BLaER1 treated with 17β-estradiol and CSF1 and Interleukin-3, amounts not matched to agents 10 nM and 100 nM (cell line): ENCODE data around the gene SETD1B.
A peak's percentile ranks its signal among the peaks of the same experiment; 100 is the strongest.

ENCODE experiments used
- H3K27ac ChIP-seq, 11 experiments: shearing (Covaris generic); formaldehyde crosslinking; 2 replicates each; pipeline ENCODE4 v1.8.1; 2022
- H3K27me3 ChIP-seq, 11 experiments: shearing (Covaris generic); formaldehyde crosslinking; 2 replicates each; pipeline ENCODE4 v1.8.1; 2022
- H3K36me3 ChIP-seq, 11 experiments: shearing (Covaris generic); formaldehyde crosslinking; 2 replicates each; pipeline ENCODE4 v1.8.1; 2022
- H3K4me1 ChIP-seq, 10 experiments: shearing (Covaris generic); formaldehyde crosslinking; 2 replicates each; pipeline ENCODE4 v1.8.1; 2022
- H3K4me2 ChIP-seq, 11 experiments: shearing (Covaris generic); formaldehyde crosslinking; 2 replicates each; pipeline ENCODE4 v1.8.1; 2022
- H3K4me3 ChIP-seq, 10 experiments: shearing (Covaris generic); formaldehyde crosslinking; 2 replicates each; pipeline ENCODE4 v1.8.1; 2022
- H3K9ac ChIP-seq, 11 experiments: shearing (Covaris generic); formaldehyde crosslinking; 2 replicates each; pipeline ENCODE4 v1.8.1; 2022
- H3K9me3 ChIP-seq, 11 experiments: shearing (Covaris generic); formaldehyde crosslinking; replicated peaks in 1 of 11; 2 replicates each; pipeline ENCODE4 v1.8.1; 2022
- H4K20me1 ChIP-seq, 11 experiments: shearing (Covaris generic); formaldehyde crosslinking; 2 replicates each; pipeline ENCODE4 v1.8.1; 2022
- Cebpa-rat ChIP-seq, 11 experiments: shearing (Covaris generic); IDR thresholded peaks; 2 replicates each; pipeline ENCODE4 v1.8.1; 2022

Gene SETD1B

DNA sequence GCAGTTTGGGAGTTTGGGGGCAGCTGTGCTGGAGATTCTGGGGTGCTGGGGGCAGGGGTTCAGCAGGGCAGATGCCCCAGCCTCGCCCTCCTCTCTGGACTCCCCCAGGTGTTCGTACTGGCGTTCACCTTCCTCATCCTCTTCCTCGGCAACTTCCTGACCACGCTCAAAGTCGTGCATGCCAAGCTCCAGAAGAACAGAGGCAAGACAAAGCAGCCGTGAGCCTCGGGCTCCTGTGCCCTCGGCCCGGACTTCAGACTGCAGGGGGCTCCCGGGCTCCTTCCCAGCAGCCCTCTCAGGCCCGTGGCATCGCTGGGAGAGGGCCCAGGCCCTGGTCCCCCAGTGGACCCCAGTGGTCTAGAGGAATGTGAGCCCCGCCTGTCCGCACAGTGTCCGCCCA lies 28.3 kb upstream of the SETD1B start:
- H3K4me1 ChIP-seq: peaks cover 17 to 58% (median 52%) of the 10 kb centered on the region in 10 experiments; a peak in 18 of 20 replicates
- H3K36me3 ChIP-seq: peaks cover 21 to 37% (median 28%) of the 10 kb centered on the region in 11 experiments
- no peak overlapping the region for H3K4me3 ChIP-seq
- H4K20me1 ChIP-seq: peaks cover 0 to 22% (median under 1%) of the 10 kb centered on the region in 11 experiments; a peak in 8 of 22 replicates
- peak overlapping the region in 8 of 11 experiments; percentile 7 to 62 (median 38); a peak in 12 of 22 replicates for H3K9ac ChIP-seq
- no peaks in the 10 kb centered on the region for H3K9me3 ChIP-seq
- TF ChIP-seq Cebpa-rat (IDR thresholded peaks at IDR 0.05): no peak
- H3K27me3 ChIP-seq: no peaks in the 10 kb centered on the region
- H3K4me2 ChIP-seq: peak overlapping the region in 9 of 11 experiments; percentile 1 to 46 (median 41); a peak in 13 of 22 replicates
- peak overlapping the region in 7 of 11 experiments; percentile 3 to 65 (median 41); a peak in 10 of 22 replicates for H3K27ac ChIP-seq

DNA sequence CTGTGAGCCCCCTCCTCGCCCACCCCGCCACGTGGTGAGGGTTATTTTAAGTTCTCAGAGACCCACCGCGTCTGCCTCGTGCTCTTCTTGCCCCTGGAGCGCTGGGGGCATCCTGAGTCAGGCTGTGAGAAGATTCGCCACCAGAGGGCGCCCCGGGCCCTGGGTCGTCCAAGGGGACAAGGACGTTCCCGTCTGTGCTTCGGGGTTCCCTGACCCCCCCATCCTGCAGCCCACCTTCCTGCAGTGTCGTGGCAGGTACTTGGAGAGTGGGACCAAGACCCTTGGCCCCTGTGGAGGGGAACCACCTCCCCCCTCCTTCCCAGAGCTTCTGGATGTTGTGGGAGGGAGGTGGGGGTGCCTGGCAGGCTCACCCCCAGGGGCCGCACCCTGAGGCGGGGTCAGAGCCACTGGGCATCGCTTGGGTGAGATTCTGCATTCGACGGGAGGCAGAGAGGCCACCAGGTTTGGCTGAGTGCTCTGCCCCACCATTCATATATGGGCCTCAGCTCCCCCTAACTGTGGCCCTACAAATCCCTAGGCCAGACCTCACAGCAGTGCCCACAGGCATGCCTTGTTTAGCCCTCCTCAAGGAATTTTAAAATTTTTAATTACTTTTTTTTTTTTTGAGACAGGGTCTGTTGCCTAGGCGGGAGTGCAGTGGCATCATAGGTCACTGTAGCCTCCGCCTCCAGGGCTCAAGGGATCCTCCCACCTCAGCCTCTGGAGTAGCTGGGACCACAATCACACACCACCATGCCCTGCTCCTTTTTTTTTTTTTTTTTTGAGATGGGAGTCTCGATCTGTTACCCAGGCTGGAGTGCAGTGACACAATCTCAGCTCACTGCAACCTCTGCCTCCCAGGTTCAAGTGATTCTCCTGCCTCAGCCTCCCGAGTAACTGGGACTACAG lies 27.4 kb upstream of the SETD1B start:
- H3K36me3 ChIP-seq: peaks cover 27 to 45% (median 35%) of the 10 kb centered on the region in 11 experiments
- peaks cover 25 to 59% (median 53%) of the 10 kb centered on the region in 10 experiments for H3K4me1 ChIP-seq
- no peaks in the 10 kb centered on the region for H3K27me3 ChIP-seq
- peak overlapping the region; percentile 1 to 67 (median 41); a peak in 19 of 22 replicates for H3K4me2 ChIP-seq
- H3K4me3 ChIP-seq: no peak overlapping the region
- peak overlapping the region in 6 of 11 experiments; percentile 3 to 65 (median 49); a peak in 11 of 22 replicates for H3K27ac ChIP-seq
- peak overlapping the region in 9 of 11 experiments; percentile 1 to 62 (median 36); a peak in 11 of 22 replicates for H3K9ac ChIP-seq
- H4K20me1 ChIP-seq: peaks cover 6 to 31% (median 9%) of the 10 kb centered on the region in 11 experiments; a peak in 18 of 22 replicates
- no peaks in the 10 kb centered on the region for H3K9me3 ChIP-seq
- TF ChIP-seq Cebpa-rat (IDR thresholded peaks at IDR 0.05): no peak

DNA sequence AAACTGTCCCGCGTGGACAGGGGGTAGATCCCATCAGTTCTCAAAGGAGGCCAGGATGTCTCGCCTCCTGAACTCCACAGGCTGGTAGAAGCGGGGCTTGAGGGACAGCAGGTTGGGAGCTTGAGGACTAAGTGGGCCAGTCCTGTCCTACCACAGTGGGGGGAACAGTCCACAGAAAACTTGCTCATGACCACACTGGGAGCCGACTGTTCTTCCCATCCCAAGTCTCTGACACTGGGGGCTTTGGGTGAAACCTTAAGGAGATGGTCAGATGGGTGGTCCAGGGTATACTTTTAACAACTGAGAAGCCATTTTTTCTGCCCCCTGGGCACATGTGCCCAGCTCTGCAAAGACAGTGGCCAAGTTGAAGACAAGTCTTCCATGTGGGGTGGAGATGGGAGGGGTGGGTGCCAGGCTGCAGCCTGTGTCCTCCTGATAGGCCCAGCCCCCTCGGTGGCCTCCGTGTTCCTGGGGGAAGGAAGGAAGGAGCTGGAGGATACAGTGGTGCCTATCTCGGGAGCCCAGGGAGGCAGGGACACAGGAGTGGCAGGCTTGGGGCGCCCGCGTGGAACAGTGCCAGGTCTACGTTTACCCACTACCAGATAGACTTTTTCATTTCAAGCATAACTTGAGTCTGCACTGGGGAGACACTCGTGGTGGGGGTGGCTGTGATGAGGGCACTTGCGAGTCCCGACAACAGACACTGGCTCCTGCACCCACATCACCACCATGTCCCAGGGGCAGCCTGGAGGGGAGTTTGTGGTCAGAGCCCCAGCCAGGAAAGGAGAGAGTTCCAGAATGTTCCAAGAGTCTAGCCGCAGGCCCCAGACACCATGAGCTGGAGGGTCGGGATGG lies 25.0 kb upstream of the SETD1B start:
- H3K9me3 ChIP-seq: no peaks in the 10 kb centered on the region
- H3K4me1 ChIP-seq: peaks cover 35 to 68% (median 63%) of the 10 kb centered on the region in 10 experiments
- peak overlapping the region in 8 of 11 experiments; percentile 17 to 54 (median 40); a peak in 10 of 22 replicates for H3K9ac ChIP-seq
- H3K27ac ChIP-seq: peak overlapping the region in 5 of 11 experiments; percentile 26 to 42 (median 36); a peak in 9 of 22 replicates
- peaks cover 9 to 54% (median 20%) of the 10 kb centered on the region in 11 experiments; a peak in 18 of 22 replicates for H4K20me1 ChIP-seq
- H3K36me3 ChIP-seq: peaks cover 27 to 45% (median 35%) of the 10 kb centered on the region in 11 experiments
- no peaks in the 10 kb centered on the region for H3K27me3 ChIP-seq
- H3K4me2 ChIP-seq: peak overlapping the region in 9 of 11 experiments; percentile 18 to 66 (median 44); a peak in 15 of 22 replicates
- H3K4me3 ChIP-seq: no peak overlapping the region
- no peak for TF ChIP-seq Cebpa-rat (IDR thresholded peaks at IDR 0.05)

DNA sequence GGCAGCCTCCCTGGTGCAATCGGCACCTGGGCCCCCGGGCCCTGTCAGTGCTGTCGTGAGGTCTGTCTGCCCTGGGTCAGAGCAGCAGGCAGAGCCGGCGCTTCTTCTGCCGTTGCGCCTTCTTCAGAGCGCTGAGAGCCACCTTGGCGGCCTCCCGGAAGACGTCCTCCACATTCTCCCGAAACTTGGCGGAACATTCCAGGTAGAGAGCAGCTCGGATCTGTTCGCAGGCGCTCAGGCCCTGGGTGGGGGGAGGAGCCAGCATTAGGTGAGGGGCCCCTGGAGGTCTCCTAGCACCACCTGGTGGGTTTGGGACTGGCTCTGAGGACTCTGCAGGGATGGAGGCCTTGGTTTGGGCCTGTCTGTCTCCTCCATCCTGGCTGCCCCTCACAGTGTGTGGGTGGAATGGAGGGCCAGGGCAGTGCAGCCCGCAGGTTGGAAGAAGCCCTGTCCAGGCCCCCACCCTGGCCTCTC lies 24.4 kb upstream of the SETD1B start:
- peak overlapping the region in 4 of 11 experiments; percentile 26 to 42 (median 38); a peak in 6 of 22 replicates for H3K27ac ChIP-seq
- peaks cover 27 to 46% (median 35%) of the 10 kb centered on the region in 11 experiments for H3K36me3 ChIP-seq
- peaks cover 37 to 70% (median 65%) of the 10 kb centered on the region in 10 experiments for H3K4me1 ChIP-seq

DNA sequence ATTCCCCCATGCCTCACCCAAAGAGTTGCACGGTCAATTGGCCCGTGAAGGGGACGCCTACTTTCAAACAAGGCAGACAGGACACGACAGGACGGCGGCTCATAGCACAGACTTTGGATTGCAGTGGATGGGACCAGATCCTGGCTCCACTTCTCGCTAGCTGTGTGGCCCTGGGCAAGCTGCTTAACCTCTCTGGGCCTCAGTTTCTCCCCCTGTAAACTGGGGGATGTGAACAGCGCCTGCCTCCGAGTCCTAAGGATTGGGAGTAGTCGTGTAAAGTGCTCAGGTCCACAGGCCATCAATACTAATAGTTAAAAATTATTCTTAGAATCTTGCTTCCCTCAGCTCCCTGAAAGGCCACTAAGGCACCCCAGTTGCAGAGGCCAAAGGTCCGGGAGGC lies 23.4 kb upstream of the SETD1B start:
- peak overlapping the region in 5 of 11 experiments; percentile 68 to 75 (median 72); a peak in 7 of 22 replicates for H3K9ac ChIP-seq
- no peak overlapping the region for H3K4me3 ChIP-seq
- peak overlapping the region in 10 of 11 experiments; percentile 70 to 95 (median 88); a peak in 12 of 22 replicates for H3K4me2 ChIP-seq
- no peaks in the 10 kb centered on the region for H3K27me3 ChIP-seq
- peaks cover 27 to 52% (median 36%) of the 10 kb centered on the region in 11 experiments for H3K36me3 ChIP-seq
- TF ChIP-seq Cebpa-rat (IDR thresholded peaks at IDR 0.05): no peak
- H3K27ac ChIP-seq: peak overlapping the region in 7 of 11 experiments; percentile 63 to 81 (median 78); a peak in 8 of 22 replicates
- H4K20me1 ChIP-seq: peaks cover 9 to 63% (median 20%) of the 10 kb centered on the region in 11 experiments; a peak in 18 of 22 replicates
- H3K9me3 ChIP-seq: no peaks in the 10 kb centered on the region
- peaks cover 45 to 76% (median 63%) of the 10 kb centered on the region in 10 experiments for H3K4me1 ChIP-seq

More for the DNA sequence above, 24.4 kb upstream of the SETD1B start:
- Histone ChIP-seq H4K20me1 (peaks cover 9 to 56% (median 20%) of the 10 kb centered on the region in 11 experiments; a peak in 18 of 22 replicates), H3K9ac (peak overlapping the region in 7 of 11 experiments; percentile 17 to 54 (median 41); a peak in 6 of 22 replicates), H3K4me2 (peak overlapping the region in 9 of 11 experiments; percentile 18 to 66 (median 44); a peak in 14 of 22 replicates), H3K4me3 (no peak overlapping the region), H3K9me3 (no peaks in the 10 kb centered on the region), H3K27me3 (no peaks in the 10 kb centered on the region)
- no peak for TF ChIP-seq Cebpa-rat (IDR thresholded peaks at IDR 0.05)

DNA sequence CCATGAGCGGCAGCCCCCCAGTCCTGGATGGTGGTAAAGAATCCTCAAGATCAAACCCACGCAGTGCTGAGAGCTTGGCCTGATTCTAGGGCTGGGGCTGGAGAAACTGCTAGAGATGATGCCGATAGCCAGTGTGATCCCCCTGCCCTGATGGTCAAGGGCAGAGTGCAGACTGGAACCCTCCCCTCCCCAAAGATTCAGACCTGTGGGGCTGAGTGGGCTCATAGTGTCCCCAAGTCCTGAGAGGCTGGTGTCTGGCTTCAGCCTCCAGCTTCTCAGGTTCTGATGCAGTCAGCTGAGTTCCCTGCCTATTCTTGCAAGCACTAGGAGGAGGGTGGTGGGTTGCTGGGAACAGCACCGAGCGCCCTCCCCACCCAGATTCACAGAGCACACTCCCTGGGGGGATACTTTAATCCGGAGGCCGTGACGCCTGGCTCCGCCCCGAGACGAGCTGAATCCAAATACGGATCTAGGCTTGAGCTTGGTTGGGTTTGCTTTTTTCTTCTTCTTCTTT lies 22.3 kb upstream of the SETD1B start:
- H3K4me1 ChIP-seq: peaks cover 41 to 69% (median 57%) of the 10 kb centered on the region in 10 experiments
- no peak for TF ChIP-seq Cebpa-rat (IDR thresholded peaks at IDR 0.05)
- H3K36me3 ChIP-seq: peaks cover 32 to 52% (median 41%) of the 10 kb centered on the region in 11 experiments
- peak overlapping the region in 9 of 10 experiments; percentile 0 to 52 (median 34); a peak in 12 of 20 replicates for H3K4me3 ChIP-seq
- H4K20me1 ChIP-seq: peaks cover 9 to 59% (median 20%) of the 10 kb centered on the region in 11 experiments; a peak in 18 of 22 replicates
- H3K27me3 ChIP-seq: no peaks in the 10 kb centered on the region
- peak overlapping the region in 10 of 11 experiments; percentile 59 to 81 (median 76); a peak in 20 of 22 replicates for H3K27ac ChIP-seq
- peak overlapping the region; percentile 70 to 95 (median 87) for H3K4me2 ChIP-seq
- H3K9ac ChIP-seq: peak overlapping the region; percentile 26 to 78 (median 68)
- H3K9me3 ChIP-seq: no peaks in the 10 kb centered on the region
